HepG2 (cell line): ENCODE data around the gene JAKMIP2.

Experiments used
- PCBP1 ChIP-seq: fragments of 200-400 bp; formaldehyde crosslinking; IDR thresholded peaks from 2 replicates; pipeline ENCODE4 v1.6.1; 2017; ENCODE audit warnings: mild to moderate bottlenecking, low read depth, low read length, borderline replicate concordance
- POLR2A ChIP-seq, 2 experiments: IDR thresholded peaks; 2 replicates each; pipeline ENCODE4 v1.6.1; 2011; ENCODE audit warnings: low read depth in 2 of 2, low read length in 2 of 2, mild to moderate bottlenecking in 1 of 2, moderate library complexity in 1 of 2; ENCODE audit not compliant: insufficient read depth in 1 of 2
- ZNF232 ChIP-seq: sonication (generic); formaldehyde crosslinking; IDR thresholded peaks from 2 replicates; pipeline ENCODE4 v1.4.0; 2020; ENCODE audit warnings: missing genetic modification reagents, borderline replicate concordance
- ZNF773 ChIP-seq: sonication (generic); formaldehyde crosslinking; IDR thresholded peaks from 2 replicates; pipeline ENCODE4 v1.4.0; 2020; ENCODE audit warnings: missing genetic modification reagents, borderline replicate concordance
- TF ChIP-seq, protein P1 (sequence below): sonication (generic); formaldehyde crosslinking; IDR thresholded peaks from 2 replicates; pipeline ENCODE4 v1.5.0; 2020; ENCODE audit warnings: mild to moderate bottlenecking, missing genetic modification reagents, moderate library complexity
- TF ChIP-seq, protein P2 (sequence below): sonication (generic); formaldehyde crosslinking; IDR thresholded peaks from 2 replicates; pipeline ENCODE4 v1.5.0; 2020; ENCODE audit warnings: missing genetic modification reagents, mild to moderate bottlenecking, borderline replicate concordance

DNA sequence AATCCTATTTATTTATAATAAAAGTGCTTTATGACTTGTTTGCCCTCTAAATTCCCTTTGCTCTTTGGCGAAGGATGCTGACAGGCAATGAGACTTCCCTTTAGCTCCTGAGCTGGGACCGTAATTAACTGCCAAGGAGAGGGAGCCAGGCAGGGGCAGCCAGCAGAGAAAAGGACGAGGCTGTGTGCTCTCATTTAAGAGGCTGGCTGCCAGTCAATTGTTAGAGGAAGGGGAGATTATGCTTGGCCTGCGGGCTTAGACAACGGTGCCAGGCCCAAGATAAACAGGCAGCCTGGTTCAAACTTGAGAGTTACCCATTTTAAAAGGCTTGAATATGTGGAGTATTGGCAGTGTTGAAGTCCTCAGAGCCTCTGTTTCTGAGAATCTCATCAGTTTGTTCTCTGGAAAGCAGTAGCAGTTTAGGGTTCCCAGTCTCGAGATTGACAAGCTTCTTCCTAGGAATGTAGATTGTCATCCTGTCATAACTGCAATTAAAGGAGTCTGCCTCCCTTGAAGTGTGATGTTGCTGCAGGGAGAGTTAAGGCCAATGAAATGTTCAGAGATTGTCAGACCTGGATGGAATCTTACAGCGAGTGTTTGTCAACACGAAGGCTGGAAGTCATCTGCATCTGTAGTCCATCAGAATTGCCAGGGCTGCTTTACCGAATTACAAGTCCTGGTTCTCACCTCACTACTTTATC is 113.2 kb downstream of the JAKMIP2 start:
- TF ChIP-seq PCBP1 (no peak), POLR2A (IDR thresholded peaks at IDR 0.05; ENCODE audit: insufficient read depth in 1 of 2, low read depth in 2 of 2, low read length in 2 of 2) (no peak), ZNF232 (CRISPR knock-in tag) (no peak), ZNF773 (CRISPR knock-in tag) (no peak)
- TF ChIP-seq, protein P1, sequence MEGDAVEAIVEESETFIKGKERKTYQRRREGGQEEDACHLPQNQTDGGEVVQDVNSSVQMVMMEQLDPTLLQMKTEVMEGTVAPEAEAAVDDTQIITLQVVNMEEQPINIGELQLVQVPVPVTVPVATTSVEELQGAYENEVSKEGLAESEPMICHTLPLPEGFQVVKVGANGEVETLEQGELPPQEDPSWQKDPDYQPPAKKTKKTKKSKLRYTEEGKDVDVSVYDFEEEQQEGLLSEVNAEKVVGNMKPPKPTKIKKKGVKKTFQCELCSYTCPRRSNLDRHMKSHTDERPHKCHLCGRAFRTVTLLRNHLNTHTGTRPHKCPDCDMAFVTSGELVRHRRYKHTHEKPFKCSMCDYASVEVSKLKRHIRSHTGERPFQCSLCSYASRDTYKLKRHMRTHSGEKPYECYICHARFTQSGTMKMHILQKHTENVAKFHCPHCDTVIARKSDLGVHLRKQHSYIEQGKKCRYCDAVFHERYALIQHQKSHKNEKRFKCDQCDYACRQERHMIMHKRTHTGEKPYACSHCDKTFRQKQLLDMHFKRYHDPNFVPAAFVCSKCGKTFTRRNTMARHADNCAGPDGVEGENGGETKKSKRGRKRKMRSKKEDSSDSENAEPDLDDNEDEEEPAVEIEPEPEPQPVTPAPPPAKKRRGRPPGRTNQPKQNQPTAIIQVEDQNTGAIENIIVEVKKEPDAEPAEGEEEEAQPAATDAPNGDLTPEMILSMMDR (CRISPR knock-in tag), result no peak
- TF ChIP-seq, protein P2, sequence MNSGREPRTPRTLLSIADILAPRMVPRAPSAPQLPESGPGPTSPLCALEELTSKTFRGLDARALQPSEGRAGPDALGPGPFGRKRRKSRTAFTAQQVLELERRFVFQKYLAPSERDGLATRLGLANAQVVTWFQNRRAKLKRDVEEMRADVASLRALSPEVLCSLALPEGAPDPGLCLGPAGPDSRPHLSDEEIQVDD, result no peak
